Measurements from ENCODE around the gene ALG12.

Gene ALG12

DNA sequence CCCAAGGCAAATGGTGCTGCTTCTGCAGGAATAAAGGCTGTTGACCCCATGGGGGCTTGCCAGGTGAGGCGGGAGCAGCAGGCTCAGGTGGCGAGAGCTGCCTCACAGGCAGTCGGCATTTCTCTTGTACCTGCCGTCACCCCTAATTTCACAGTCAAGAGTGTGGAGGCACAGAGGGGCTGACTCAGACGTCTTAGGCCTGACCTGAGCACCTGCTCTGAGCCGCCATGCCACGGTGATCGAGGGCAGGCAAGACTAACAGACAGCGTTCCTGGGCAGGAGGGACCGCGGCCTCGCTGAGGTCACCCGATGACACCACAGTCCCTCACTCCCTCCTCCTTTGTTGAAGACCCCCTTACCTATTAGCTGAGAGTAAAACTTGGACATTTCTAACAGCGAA, 5.2 kb downstream of the ALG12 start:
- no peak for DNase-seq (ENCODE audit: low read depth in 2 of 2)

DNA sequence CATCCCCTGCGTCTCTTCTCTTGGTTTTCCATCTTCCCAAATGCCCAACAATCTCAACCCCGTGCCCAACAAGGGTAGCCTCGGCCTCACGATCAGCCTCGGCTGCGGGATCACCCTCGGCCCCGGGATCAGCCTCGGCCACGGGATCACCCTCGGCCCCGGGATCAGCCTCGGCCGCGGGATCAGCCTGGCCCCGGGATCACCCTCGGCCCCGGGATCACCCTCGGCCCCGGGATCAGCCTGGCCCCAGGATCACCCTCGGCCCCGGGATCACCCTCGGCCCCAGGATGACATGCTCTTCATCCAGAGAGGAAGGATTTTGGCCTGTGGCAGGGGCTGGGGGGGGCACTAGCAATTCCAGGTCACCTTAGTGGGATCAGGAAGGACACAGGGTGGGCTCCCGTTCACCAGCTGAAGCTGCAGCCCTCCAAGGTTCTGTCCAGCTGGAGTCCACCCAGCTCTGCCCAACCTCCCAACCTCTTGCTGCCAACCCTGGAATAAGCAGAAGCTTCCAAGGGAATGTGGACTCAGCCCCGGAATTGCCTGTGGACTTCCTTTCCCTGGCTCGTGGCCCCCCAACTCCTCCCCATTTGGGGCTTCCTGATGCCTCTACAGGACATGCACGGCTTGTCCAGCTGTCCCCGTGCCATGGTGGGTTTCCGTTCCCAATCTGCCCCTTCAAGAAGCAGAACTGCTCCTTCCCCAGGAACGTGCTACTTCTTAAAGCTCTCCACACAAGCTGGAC, 6.2 kb downstream of the ALG12 start:
- DNase-seq (ENCODE audit: low read depth in 2 of 2), result no peak

DNA sequence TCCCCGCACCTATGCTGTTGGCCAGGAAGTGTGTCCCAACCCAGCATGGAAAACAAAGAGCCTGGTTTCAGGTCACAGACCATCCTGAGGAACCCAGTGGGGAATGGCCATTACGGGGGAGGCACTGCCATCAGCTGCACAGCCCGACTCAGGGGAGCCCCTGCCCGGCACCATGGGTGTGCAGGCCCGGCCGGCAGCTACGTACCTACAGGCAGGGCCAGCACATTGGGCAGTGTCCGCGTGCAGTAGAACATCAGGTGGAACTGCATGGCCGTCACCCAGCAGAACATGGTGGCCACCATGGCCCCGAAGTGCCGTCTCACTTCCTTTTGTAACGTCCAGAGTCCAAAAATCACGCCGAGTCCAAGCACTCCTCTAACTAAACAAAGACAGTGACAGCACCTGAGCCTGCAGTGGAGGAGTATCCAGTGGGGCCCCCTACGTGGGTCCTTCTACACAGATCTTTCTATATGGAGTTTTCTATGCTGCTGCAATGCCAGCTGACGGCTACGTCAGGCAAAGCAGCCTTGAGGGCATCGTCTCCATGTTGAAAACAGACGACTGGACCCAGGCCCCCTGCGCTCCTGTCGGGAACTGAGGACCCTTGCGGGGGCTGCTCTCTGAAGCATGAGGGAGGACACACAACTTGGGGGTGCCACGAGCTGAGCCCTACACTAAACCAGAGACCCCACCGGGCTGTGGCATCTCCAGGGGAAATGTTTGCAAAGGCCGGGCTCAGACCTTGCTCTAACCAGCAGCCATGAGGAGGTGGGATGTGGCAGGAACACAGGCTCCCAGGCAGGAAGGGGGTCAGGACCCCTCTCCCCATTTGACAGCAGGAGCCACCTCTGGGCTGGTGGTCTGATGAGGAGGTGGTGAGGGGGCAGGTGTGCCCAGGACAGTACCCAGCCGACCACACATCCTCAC, 7.7 kb downstream of the ALG12 start:
- DNase-seq (ENCODE audit: low read depth in 2 of 2), result no peak

DNA sequence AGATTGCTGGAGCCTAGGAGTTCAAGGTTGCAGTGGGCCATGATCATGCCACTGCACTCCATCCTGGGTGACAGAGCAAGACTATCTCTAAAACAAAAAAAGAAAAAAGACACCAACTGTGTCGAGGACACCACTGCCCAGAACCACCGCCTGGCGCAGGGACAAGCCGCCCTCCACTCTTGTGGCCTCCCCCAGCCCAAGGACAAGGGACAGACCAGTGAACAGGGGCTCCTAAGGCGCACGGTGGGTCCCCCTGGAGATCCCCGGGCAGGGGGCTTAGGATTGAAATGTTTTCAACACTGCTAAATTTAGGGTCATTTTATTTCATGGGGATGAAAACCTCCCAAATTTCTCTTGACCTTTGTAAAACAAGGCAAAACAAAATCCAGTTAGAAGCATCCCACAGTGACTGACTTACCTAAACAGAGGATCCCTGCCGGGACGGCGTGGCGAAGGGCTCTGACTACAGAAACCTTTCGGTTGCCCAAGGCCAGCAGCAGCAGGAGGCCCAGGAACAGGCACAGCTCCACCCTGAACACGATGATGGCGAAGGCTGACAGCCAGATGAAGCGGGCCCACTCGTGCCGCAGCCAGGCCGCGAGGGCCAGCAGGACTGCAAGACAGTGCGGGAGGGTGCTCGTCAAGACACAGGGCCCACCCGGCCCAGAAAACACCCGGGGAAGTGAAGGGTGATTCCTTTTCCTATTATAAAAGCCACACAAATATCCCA, 8.6 kb downstream of the ALG12 start:
- DNase-seq (ENCODE audit: low read depth in 2 of 2), result no peak

DNA sequence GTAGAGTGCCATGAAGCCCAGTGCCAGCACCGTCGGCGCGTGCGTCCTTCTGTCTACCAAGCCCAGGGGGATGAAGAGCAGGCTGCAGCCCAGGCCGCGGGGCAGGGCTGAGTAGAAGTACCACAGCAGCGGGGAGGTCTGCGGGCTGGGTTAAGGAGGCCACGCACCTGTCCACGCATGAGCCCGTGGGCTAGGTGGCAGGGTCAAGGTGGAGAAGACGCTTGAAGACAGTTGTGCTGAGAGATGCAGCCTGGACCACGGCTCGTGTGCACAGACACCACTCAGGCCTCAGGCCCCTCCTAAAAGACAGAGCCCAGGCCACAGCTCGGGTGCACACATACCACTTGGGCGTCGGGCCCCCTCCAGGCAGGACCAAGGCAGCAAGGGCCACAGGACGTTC, 10.4 kb downstream of the ALG12 start:
- no peak for DNase-seq (ENCODE audit: low read depth in 2 of 2)

DNA sequence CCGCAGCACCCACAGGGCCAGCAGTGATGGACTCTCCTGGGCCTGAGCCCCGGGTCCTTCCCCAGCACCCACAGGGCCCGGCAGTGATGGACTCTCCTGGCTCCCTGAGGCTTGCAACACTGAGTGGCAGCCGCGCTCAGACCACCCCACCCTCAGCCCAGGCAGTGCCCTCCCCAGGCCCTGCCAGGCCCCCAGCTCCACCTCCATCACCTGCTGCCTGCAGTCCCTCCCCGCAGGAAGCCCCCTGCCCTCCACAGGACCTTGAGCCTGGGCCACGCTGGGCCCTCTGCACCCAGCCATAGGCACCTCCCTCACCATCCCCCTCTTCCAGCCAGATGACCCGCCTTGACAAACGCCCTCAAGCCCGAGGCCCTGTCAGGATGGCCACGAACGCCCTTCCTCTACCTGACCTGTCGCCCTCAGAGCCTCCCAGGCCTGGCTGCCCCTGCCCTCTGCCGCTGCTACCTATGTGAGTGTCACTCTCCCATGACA, 11.4 kb downstream of the ALG12 start:
- no peak for DNase-seq (ENCODE audit: low read depth in 2 of 2)

DNA sequence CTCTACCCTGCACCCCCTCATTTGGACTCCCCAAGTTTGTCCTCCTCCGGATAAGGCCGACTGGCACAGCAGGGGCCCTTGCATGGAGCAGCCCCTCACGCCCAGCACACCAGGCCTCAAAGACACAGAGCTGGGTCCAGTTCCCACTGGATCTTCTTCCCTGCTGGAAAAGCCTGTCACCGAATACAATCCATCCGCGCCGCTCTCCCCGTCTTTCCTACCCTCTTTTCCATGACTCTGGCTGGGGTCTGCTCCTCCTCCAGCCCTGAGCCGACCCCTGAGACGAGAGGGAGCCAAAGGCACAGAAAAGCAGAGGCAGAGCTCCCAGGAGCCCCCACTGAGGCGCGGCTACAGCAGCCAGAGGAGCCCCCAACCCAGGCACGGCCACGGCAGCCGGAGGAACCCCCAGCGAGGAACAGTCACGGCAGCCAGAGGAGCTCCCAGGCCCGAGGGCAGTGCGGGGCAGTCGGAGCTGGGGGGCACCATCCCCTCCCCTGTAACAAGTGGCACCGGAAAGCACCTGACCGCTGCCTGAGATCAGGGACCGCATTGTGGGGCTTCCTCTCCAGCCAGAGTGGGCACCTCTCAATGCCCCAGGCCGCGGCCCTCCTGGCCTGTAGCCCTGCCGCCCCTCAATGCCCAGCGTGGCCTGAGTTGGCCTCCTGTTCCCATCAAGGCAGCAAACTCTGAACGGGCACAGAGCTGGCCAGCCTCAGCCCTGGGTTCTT, 12.0 kb downstream of the ALG12 start:
- no peak for DNase-seq (ENCODE audit: low read depth in 2 of 2)

DNA sequence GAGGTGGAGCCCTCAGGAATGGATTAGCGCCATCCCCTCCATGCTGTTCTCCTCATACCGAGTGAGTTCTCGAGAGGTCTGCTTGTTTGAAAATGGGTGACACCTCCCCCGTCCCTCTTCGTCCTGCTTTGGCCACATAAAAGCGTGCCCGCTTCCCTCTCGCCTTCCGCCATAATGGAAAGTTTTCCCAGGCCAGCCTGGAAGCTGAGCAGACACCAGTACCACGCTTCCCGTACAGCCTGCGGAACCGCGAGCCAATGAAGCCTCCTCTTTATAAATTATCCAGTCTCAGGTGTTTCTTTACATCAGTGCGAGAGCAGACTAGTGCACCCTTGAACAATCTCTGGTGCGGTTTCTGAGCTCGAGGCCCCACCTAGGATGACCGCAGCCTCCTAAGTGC, 12.8 kb downstream of the ALG12 start:
- DNase-seq (ENCODE audit: low read depth in 2 of 2), result no peak

DNA sequence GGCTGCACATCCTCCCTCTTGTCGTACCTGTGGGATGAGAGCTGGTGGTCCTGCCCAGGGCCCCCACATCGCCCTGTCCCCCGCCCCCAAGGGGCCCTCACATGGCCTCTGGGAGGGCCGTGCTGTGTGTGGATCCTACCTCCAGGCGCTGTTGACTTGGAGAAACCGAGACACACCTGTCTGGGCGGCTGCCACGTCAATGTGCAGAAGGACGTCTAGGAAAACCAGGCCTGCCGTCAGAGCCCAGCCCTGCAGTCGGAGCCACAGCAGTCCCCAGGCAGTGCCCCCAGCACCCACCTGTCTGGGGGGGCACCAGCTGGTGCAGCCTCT, 14.2 kb downstream of the ALG12 start:
- DNase-seq (ENCODE audit: low read depth in 2 of 2), result no peak

DNA sequence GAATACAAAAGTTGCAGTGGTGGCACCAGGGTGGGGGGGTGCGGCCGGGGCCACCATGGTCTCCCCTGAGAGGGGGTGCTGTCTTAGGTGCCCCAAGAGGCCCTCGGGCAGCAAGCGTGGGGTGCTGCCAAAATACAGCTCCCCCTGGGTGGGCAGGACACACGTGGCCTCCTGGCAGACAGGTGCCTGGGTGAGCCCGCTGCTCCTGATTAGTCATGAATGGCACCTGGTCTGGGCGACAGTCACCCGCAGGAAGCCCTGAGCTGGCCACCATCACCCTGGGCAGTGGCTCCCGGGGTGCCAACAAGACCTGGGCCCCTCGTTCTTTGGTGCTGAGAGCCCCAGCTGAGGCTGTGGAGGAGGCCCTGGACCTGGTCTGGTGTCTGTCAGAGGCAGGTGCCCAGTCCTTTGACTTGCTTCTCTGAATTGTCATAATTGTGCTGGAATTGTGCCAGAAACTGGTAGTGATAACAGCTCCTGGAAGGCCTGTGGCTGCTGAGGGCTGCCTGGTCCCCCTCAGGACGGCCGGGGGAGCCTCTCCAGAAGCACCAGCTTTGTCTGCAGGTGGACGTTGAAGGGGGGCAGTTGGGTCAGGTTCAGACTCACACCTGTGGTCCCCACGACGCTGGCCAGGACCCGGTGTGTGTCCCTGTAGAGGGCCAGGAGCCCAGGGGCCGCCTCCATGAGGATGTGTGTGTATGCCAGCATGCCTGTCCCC, 14.8 kb downstream of the ALG12 start:
- no peak for DNase-seq (ENCODE audit: low read depth in 2 of 2)

DNA sequence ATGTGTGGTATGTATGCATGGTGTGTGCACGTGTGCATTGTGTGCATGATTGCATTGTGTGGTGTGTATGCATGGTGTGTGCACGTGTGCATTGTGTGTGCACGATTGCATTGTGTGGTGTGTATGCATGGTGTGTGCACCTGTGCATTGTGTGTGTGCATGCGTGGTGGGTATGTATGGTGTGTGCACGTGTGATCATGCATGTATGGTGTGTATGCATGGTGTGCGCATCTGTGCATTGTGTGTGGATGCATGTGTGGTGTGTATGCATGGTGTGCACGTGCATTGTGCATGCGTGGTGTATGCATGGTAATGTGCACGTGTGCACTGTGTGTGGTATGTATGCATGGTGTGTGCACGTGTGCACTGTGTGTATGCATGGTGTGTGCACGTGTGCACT, 16.8 kb downstream of the ALG12 start:
- no peak for DNase-seq (ENCODE audit: low read depth in 2 of 2)

DNA sequence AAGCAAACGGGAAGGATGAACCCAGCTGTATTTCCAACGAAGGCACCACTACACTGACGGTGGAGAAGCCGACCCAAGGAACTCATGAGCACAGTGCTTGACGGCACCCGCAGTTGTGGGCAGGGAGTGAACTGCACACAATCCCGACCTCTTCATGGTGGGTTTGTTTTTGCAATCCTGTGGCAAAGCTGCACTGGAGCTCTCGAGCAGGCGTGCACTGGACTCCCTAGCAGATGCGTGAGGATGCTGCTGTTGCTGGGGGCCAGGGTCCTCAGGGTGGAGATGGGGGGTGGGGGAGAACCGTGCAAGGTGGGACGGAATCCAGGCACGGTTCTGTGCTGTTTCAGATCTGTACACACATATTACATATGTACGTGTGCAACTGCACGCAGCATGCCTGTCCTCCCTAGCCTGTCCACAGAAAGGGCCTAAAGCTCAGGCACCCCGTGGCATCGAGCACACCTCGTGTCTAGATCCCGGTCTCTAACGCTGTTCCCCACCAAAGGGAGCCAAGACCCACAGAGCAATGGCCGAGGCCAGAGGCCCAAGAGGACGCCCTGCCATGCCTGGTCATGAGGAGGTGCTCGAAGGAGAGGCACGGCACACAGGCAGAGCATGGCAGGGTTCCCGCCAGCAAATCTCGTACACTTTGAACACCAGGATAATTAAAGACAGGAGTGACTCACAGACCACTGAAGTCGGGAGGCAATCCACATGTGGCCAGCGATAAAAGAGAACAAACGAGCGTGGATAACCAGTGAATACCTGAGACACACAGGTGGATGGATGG, 17.6 kb downstream of the ALG12 start:
- DNase-seq (ENCODE audit: low read depth in 2 of 2), result no peak

DNA sequence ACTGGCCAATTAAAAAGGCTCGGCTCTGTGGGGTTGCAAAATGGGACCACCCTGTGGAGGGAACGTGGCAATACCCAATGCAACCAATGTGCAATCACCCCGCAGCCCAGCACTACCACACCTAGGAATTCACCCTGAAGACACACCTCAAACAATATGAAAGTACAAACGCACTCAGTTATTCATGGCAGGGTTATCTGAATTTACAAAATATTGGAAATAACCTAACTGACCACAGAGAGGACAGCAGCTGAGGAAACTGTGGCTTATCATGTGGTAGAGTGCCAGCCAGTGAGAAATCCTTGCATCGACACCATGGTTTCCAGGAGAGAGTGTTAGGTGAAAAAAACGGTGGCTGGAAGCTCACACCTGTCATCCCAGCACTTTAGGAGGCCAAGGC, 18.7 kb downstream of the ALG12 start:
- no peak for DNase-seq (ENCODE audit: low read depth in 2 of 2)

DNA sequence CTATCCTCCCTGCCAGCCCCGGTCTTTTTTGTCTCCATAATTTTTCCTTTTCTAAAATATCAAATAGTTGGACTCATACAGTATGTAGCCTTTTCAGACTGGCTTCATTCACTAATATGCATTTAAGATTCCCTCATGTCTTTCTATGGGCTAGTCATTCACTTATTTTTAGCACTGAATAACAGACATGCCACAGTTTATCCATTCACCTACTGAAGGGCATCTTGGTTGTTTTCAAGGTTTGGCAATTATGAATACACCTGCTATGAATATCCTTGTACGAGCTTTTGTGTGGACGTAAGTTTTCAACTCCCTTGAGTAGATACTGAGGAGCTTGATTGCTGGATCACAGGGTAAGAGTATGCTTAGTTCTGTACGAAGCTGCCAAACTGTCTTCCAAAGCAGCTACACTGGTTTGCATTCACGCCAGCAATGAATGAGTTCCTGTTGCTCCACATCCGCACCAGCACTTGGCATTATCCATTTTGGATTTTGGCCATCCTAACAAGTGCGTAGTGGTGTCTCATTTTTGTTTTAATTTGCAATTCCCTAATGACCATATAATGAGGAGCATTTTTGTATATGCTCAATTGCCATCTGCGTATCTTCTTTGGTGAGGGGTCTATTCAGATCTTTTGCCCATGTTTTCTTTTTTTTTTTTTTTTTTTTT, 21.1 kb downstream of the ALG12 start:
- DNase-seq (ENCODE audit: low read depth in 2 of 2), result no peak

DNA sequence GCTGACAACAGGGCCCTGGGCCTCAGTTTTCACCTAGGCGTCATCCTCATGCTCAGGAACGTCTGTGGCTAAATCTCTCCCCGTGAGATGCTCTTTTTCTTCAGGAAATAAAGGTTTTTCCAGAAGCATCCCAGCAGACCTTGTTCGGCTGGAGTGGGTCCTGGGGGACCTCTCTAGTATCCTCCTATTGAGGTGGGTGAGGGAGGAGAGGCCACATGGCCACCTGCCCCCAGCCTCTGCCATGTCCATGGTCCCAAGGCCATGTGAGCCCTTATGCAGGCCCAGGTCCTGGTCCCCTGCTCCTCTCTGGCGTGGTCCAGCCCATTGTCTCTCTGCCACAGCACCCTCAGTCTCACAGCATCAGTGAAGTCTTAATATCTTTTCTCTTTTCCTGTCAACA, 22.0 kb downstream of the ALG12 start:
- DNase-seq (ENCODE audit: low read depth in 2 of 2), result no peak

DNA sequence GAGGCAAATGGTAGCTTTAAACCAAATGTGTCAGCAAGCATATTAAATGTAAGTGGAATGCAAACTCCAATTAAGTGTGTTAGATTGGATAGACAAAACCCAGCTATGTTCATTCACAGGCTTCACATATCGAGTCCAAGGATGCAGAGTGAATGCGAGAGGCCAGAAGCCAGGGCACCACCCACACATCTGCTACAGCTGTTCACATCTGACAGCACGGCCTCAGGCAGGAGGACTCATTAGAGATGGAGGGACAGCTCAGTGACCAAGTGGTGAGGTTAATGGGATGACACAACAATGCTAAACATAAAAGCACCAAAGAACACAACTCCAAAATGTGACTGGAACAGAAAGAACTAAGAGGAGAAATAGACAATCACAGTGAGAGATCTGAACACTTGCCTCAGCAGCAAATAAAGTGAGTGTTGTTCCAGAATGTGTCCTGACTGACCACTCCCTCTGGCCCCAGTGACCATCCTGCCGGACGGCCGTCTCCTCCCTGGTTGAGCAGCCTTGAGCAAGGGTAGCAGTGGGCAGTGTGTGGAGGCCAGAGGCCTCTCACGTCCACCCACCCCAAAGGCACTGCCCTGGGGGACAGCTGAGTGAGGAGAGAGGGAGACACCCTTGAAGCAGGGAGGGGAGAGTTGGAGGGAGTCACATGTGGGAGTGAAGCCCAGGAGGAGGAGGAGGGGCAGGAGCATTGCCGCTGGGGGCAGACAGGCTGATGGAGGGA, 23.8 kb downstream of the ALG12 start:
- DNase-seq (ENCODE audit: low read depth in 2 of 2), result no peak

DNA sequence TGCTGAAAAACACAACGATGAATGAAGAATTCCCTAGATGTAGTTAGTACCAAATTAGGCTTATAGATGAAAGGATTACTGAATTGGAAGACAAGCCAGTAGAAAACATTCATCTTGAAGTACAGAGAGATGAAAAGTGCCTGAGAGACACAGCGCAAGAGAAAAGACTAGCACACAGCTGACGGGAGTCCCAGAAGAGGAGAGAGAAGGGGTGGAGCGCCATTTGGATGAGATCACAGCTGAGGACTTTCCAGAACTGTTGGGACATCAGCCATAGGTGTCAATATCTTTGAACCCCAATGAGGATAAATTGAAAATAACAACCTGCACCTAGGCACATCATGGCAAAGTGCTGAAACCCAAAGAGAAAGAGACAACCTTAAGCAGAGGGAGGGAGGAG, 25.2 kb downstream of the ALG12 start:
- no peak for DNase-seq (ENCODE audit: low read depth in 2 of 2)

DNA sequence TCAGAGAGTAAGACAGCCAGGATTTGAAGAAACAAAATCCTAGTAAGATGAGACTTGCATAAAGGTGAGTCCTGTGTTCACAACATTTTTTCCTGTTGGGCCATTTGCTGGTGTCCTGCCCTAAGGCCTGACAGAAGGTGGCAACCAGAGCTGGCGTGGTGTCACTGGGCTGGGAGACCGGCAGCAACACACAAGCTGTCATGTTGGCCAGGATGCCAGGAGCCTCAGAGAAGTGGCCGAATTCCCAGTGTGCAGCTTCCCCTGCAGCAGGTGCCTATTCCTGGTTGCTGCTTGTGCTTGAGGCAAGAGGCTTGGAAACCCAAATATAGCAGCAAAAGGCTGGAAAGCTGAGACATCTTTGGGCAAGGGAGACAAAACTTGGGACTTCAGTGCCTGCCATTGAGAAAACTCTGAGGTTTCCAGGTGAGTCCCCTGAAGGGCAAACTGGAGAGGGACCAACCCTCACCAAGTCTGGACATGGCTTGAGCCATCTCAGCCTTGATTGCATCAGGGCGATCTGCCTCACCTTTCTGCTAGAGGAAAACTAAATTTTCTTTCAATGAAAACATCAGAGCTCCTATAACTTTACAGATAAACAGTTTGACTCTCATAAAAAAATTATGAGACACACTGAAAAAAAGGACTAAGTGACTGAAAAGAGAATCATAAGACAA, 25.9 kb downstream of the ALG12 start:
- no peak for DNase-seq (ENCODE audit: low read depth in 2 of 2)
